Peyer's patch (tissue), 4 donors: ENCODE results near the gene ASTE1.

ENCODE experiments used
- POLR2A ChIP-seq, 2 donors: fragments of 450-650 bp; IDR thresholded peaks; one replicate each; pipeline ENCODE4 v1.5.1; 2017; ENCODE audit warnings: antibody characterized with exemption in 2 of 2, mild to moderate bottlenecking in 2 of 2, moderate library complexity in 2 of 2
- TF ChIP-seq, protein P1 (sequence below), 6 experiments: fragments of 450-650 bp in 4 of 6; fragments of 200-600 bp in 2 of 6; sonication (generic) in 1 of 6; IDR thresholded peaks; one replicate each; pipeline ENCODE4 v1.5.1; 2017 to 2019; ENCODE audit warnings: antibody characterized with exemption in 6 of 6, mild to moderate bottlenecking in 3 of 6, moderate library complexity in 1 of 6

DNA sequence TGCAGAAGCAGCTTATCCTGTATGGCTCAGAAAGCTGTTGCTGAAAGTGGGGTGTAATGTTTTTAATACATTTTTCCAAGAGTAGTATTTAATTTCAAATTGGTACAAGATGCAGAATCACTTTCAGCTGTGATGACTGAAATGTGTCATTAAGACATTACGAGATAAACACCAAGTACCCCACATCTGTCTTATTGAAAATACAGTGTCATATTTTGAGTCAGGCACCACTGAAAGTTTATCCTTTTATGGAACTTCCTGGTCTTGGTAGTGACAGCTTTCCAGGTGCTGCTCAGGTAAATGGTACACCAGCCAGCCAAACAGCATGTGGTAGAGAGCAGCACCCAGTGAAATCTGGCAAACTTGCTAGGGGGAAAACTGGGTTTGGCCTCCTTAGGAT lies 16.9 kb downstream of the ASTE1 start:
- TF ChIP-seq, protein P1, sequence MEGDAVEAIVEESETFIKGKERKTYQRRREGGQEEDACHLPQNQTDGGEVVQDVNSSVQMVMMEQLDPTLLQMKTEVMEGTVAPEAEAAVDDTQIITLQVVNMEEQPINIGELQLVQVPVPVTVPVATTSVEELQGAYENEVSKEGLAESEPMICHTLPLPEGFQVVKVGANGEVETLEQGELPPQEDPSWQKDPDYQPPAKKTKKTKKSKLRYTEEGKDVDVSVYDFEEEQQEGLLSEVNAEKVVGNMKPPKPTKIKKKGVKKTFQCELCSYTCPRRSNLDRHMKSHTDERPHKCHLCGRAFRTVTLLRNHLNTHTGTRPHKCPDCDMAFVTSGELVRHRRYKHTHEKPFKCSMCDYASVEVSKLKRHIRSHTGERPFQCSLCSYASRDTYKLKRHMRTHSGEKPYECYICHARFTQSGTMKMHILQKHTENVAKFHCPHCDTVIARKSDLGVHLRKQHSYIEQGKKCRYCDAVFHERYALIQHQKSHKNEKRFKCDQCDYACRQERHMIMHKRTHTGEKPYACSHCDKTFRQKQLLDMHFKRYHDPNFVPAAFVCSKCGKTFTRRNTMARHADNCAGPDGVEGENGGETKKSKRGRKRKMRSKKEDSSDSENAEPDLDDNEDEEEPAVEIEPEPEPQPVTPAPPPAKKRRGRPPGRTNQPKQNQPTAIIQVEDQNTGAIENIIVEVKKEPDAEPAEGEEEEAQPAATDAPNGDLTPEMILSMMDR (IDR thresholded peaks at IDR 0.05): no peak
- TF ChIP-seq POLR2A (IDR thresholded peaks at IDR 0.05): no peak
